HG03025 (cell line): ENCODE results near the gene TRERF1.
"Not testable (repeated sequence)": the region's sequence is repeated elsewhere in the genome, so short reads cannot be mapped to it uniquely, and the experiment has no call there.

ENCODE experiments used
- ATAC-seq: cut with Tn5 transposase; IDR thresholded peaks from one replicate; pipeline ENCODE4 v1.9.1; 2021; ENCODE audit warnings: mild to moderate bottlenecking, moderate library complexity; ENCODE audit not compliant: unreplicated experiment, low FRiP score

TRERF1 gene

DNA sequence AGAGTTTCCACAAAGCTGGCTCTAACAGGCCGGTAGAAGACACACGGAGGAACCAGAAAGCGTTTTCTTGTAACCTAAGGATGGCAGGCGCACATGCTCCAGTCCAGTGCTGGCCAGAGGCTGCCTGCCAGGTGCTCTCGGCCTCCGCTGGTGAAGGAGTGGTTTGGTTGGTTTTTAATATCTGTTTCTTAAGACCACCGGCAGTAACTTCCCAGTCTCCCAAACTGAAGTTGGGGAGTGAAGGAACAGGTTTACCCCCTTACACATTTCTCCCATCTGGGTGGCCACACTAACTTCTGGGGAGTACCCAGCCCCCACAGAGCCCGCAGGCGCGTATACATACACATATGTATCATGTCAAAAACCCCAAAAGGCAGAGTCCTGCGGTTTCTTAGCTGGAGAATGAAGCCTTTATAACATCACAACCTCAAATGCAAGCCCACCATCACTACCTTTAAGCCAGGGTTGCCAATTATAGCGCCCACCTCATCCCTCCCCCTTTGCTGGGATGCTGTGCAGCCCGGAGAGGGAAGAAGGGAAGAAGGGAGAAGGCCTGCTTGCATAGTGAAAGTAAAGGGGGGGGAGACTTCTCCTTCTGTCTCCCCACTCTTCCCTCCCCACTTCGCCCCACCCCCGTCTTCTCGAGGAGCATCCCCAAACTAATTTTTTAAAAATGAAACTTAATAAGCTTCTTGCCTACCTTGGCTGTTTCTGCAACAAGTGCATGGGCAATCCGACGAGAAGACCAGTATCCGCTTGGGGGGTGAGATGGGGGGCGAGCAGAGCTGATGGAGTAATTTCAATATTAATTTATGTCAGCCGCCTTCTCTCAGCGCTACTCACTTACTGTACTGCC is 1.0 kb downstream of the TRERF1 start:
- ATAC-seq: no peak

DNA sequence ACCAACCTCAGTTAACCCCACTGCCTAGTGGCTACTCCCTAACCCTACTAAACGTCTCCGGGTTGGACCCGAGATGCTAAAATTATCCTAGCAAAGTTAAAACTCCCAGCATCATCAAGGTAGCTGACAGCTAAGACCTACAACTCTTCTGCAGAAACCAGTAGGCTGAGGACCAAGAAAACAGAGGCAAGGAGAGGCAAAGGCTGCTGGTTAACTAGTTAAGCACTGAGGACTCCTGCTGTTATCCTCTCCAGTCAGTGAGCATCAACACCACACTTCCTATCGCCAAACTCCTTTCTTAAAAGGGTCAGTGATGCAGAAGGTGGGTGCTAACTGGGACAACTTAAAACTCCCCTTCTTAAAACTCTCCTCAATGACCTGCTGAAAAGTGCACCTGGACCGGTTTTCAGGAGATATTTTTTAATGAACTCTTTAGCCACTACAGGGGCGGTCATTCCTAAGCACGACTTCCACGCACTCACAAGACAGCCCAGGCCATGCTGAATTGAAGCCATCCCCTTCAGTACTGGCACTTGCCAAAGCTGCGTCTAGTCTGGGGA is 1.7 kb downstream of the TRERF1 start:
- ATAC-seq: no peak

DNA sequence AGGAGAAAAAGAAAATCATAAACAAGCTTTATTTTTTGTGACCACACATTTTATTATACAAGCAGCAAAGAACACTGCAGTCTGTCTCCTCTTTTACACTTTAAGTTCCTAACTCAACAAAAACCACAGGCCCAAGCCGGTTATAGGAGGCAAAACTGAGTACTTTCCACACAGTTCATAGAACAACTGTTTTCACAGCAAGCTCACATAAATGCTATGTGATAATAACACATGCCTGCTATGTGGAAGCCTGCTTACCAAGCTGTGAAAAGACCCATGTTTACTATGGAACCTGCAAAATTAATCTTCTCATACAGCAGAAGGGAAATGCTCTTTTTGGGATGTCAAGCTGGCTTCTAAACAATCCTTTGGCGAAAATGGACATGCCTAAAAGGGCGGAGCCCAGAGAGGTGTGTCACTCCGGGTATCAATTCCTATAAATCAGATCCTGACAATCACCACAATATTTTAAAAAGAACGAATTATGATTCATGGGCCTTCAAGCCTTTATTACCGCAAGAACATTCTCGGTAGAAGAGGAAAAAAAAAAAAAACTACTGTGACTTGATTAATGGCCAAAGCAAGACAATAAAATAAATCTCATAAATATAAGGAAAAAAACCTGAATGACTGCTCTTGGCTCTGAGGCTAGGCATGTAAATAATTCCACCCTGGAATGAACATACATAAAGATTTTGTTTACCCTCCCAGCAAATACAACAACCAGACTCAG is 2.6 kb downstream of the TRERF1 start:
- no peak for ATAC-seq

DNA sequence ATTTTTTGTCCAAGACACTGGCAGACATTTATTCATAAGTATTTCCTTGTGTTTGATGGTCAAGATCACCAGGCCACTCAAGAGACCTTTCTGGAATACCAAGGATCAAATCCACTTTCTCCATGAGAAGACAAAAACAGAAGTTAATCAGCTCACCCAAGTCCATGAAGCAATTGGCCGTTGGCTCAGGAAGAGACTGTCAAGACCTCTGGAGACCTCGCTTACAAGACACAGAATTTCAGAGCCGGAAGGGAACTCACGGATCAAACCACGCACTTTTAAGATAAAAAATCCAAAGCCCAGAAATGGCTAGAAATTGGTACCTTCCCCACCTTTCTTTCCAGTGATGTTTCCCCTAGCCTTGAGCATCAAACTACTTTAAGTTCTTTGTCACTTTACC is 3.3 kb downstream of the TRERF1 start:
- no peak for ATAC-seq

DNA sequence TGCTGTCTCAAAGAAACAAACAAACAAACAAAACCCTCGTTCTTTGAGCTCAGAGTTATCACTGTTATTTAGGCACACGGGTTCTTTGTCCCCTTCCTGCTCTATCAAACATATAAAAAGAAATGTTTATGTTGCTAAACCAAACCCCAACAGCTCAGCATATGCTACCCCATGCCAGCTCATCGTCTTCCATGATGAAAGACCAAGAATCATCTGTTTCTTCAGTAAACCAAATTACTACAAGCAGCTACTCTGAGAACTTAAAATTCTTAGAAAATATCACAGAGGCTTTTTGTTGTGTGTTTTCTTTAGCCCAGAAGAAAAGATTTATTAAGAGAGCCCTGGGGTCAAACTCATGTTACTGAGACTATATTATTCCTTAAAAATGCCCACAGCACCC is 4.7 kb downstream of the TRERF1 start:
- no peak for ATAC-seq

DNA sequence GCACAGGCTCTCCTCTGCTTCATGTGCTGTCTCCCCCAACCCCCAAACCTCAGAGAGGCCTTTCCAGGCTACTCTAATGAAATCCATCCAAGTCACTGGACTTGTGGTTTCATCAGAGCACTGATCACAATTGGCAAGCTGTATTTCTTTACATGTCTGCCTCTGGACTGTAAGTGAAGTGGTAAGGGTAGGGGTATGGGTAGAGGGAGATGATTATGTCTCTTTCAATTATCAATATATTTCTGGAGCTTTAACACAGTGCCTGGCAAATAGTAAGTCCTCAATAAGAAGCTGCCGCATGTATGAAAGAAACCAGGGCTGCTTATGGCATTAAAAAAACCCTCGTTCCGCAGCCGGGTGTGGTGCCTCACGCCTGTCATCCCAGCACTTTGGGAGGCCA is 5.4 kb downstream of the TRERF1 start:
- ATAC-seq: no peak

DNA sequence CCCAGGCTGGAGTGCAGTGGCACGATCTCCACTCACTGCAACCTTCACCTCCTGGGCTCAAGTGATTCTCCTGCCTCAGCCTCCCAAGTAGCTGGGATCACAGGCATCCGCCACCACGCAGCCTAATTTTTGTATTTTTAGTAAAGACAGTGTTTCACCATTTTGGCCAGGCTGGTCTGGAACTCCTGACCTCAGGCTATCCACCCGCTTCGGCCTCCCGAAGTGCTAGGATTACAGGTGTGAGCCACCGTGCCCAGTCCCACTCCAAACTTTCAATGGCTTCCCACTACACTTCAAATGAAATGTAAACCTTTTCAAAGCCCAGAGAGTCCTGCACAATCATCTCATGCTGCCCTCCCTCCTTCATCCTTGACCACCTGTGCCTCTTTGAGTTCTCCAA is 5.8 kb downstream of the TRERF1 start:
- ATAC-seq: not testable (repeated sequence)

DNA sequence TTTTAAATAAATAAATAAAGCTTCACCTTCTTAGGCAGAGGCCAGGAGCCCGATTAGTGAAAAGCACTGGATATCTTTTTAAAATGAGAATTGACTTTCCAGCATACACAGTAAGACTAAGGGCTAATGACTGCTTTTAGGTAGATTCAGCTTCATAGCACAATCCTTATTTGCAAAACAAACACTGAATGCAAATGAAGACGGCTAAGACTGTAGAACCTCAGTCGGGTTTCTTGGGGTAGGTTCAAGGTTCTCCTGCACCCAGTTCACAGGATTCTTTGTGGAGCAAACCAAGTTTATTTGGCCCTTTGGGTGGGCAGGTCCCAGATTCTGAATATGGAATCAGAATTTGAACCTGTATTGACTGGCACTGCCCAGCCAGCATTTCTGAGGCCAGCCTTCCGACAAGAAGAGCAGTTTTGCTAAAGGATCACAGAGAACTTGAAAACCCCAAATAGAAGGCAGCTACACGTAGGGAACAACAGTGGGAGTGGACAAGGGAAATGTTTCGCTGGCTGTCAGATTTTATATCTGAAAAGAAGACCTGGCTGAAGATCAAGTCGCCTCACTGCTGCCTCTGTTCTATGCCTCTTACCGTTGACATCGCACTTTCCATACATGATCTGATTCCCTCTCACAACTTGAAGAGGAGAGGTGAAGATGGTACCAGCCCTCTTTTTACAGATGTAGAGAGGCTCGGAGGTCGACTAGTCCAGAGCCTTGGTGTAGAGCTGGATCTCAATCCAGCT is 8.2 kb downstream of the TRERF1 start:
- no peak for ATAC-seq

DNA sequence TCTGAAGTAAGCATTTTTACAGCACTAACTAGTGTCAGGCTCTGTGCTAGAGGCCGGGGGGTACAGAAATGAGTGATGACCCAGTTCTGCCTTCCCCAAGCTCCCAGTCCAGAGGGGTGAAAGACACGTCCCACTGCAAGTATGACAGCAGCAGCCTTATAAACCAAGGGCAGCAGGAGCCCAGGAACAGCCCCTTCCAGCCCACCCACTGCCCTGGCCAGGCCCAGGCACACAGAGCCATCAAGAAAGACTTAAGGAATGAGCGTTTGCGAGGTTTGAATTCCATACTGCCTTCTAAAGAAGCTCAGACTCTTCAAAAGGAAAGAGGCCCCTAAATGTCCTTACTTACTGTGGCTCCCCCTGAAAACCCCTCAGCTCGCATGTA is 10.0 kb downstream of the TRERF1 start:
- no peak for ATAC-seq

DNA sequence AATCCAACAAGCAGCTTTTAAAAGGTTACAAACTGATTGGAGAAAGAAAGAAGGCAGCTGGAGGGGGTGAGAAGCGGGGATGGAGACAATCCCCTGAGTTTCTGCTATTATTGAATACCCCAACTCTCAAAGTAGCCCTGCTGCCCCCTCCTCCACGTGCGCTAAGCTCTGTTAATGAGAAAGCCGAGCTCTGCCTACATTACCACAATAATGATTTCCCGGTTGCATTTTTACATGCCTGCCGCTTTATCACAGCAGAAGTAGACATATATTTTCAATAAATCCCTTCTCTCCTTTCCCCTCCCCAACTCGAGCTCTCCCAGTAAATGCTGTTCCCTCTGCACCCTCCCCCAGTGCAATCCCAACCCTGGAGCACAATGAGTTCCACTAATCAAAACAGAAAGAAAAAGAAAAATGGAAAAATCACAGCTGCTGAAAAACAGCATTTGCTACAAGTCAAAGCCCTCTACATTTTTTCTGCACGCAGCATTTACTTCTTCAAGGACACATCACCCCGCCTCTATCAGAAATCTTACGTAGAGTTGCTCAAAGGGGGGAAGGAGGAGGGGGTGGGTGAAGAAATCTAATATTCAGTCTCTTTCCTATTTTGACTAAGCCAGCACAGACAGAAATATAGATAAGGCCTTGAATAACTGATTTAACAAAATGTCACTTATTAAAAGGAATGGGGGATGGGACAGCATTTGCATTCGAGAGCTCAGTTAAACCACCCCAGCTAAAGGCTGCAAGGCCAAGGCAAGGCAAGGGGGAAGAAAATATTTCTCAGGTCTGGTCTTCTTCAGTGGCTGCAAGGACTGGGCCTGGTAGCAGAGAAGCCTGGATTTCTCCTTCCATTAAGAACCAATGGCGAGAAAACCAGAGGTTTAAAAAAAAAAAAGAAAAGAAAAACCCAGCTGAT is 10.7 kb downstream of the TRERF1 start:
- no peak for ATAC-seq

DNA sequence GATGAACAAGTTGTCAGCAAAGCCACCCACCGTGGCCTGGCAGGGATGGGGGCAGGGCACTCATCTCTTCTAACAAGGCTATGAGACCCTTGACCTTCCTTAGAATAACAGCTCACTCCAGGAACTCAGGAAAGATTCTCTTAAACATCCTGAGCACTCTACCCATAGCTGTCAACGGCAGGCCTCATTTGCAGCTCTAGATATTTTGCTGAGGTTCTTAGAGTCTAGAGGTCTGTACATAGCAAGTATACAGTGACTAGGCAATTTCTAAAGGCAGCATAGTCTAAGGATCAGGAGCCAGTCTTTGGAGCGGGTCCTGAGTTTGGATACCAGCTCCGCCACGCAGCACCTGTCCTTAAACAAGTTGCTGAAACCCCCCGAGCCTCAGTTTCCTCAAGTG is 11.7 kb downstream of the TRERF1 start:
- no peak for ATAC-seq

DNA sequence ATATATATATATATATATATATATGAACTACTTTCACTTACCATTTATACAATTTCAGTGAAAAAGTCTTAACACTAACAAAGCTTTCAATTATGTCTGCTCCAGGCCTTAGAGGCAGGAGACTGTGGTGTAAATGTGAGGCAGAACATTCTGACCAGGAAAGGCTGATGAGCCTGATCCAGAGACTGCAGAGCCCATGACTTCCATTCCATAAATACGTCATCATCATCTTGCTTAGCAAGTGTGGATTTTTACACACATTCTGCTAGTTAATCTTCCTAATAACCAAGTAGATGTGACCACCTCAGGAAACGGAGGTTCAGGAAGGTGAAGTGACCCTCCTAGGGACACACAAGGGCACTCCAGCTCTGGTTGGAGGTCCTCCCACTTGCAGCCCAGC is 14.9 kb downstream of the TRERF1 start:
- no peak for ATAC-seq

DNA sequence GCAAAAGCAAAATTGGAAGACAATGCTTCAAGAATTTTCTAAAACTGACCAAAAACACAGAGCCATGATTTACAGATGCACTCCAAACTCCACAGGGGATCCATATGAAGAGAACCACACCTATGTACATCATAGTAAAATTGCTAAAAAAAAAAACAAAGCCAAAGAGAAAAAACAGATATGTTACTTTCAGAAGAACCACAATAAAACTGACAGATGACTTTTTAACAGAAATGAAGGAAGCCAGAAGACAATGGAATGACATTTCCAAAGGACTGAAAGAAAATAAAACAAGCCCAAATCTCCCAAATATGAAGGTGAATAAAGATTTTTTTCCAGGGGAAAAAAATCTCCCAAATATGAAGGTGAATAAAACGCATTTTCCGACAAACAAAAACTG is 17.5 kb downstream of the TRERF1 start:
- ATAC-seq: no peak

DNA sequence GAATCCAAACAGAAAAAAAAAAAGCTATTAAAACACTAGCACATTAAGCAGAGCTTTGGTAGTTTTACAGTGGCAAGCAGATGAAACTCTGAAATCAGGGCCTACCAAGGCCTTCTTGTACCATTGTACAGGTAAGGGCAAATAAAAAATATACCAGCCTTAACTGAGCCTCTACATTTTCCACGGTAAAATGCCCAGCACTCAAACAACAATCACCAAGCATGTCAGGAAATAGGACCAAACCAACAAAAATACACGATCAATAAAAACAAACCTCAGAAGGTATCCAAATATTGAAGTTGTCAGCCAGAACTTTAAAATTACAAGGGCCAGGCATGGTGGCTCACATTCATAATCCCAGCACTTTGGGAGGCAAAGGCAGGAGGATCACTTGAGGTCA is 18.3 kb downstream of the TRERF1 start:
- ATAC-seq: no peak

DNA sequence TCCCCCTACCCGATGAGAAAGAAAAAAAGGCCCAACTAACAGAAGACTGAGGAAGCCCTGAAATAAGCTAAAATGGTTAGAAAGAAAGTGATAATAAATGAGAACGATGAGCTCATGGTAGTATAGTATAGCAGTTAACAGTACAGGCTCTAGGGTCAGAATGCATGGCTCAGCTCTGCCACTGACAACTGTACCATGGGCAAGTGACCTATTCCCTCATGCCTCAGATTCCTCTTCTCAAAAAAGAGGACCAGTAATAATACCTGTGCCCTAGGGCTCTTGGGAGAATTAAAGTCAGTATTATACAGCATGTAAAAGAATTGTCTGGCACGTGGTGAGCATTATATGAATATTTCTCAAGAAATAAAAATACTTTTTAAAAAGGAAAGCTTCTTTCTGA is 19.8 kb downstream of the TRERF1 start:
- no peak for ATAC-seq

DNA sequence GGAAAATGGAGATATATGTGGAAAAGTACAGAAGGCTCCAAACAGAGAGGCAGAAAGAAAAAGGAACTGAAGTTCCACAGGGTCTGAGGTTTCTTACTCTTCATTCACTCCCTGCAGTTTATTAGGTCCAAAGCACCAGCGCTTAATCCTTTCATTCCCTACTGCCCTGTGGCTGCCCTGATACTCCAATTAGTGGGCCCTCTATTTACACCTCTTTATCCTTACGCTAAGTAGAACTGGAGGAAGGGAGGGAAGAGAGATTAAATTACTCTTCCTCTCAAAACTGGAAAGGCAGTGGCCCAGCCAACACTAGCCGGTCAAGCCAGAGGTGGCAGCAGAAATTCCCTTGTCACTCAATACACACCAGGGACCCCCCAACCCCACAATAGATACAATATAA is 20.4 kb downstream of the TRERF1 start:
- ATAC-seq: no peak

DNA sequence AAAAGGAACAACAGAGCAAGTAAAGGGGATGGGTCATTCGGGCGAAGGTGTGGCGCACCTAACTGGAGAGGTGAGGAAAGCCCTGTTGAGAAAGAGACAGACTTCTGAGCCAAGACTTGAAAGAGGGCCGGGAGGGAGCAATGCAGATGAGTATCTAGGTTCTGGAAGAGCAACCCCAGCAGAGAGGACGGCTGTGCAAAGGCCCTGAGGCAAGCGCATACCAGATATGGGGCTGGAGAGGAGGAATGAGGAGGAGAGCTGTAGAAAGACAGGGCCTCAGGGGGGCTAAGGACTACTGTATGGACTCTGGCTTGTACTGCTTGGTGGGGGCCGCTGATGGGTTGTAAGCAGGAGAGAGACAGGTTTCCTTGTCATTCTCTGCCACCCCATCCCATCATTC is 21.9 kb downstream of the TRERF1 start:
- no peak for ATAC-seq

DNA sequence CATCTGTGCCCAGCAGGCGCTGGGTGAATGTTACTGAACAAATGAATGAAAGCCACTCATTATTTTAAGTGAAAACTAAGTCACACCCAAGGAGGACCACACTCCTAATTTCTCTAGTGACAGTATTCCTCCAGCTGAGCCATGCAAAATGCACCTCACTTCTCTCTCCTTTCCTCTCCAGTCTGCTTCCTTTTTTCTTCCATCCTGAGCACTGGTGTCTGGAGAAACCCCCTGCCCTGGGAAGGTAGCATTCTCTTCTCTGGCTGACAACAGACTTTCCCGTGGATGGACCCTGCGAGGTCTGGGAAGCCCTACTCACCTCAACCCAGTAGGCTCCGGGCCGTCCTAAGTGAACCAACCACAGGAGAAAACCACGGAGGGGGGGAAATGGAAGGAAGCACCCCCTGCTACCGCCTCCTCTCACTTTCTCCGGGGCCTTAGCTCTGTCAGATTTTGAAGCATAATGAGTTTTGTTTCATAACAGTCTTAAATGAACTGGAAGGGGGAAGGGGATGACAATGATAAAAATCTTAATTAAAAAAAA is 22.6 kb downstream of the TRERF1 start:
- ATAC-seq: no peak

DNA sequence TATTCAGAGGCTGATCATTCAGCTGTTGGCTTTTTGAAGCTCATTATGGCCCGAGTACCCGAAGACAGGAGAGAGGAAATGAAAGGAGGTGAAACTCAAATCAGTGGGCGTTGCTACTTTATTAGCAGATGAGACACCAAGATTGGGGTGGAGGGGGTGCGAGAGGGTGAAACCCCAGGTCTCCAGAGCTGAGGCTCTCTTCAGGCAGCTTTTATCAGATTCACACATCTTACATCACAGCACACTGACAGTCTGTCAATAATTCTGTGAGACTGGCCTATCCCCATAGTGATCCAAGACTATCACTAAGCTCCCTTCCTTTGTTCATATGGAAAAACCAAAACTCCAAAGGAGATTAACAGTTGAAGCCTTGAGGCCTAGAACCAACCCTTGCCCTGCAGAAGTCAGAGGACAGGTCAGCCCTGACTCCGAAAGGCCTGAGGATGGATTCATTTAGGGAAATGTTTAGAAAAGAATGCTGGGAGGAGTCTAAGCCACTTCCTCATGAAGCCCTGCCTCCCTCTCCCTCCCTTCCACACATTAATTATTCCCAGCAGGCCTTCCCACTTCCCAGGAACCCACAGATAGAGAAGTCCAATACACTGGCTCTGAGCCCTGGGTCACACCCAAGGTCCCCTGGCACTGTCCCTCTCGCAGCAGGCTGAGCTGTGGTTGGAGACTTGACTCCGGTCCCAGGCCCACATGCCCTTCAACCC is 23.2 kb downstream of the TRERF1 start:
- ATAC-seq: no peak
